SKM-1 (cell line): ENCODE measurements around the gene SLC8A2.
"Not testable (repeated sequence)": the region's sequence is repeated elsewhere in the genome, so short reads cannot be mapped to it uniquely, and the experiment has no call there.

Experiments used
- DNase-seq: peaks from one replicate; lab custom pipeline; 2025; ENCODE audit not compliant: unreplicated experiment; lab: John Stamatoyannopoulos, UW

Gene SLC8A2

GRCh38 chr19:47383890-47384289 is 87.8 kb downstream of the SLC8A2 start:
- not testable (repeated sequence) for DNase-seq

- DNase-seq: no peak
Observed at GRCh38 chr19:47381653-47382279, 89.9 kb downstream of the SLC8A2 start.

- no peak for DNase-seq
Observed at GRCh38 chr19:47381121-47381520, 90.6 kb downstream of the SLC8A2 start.

GRCh38 chr19:47380559-47380958 is 91.1 kb downstream of the SLC8A2 start:
- no peak for DNase-seq

GRCh38 chr19:47379381-47379938 is 92.2 kb downstream of the SLC8A2 start:
- no peak for DNase-seq

DNA sequence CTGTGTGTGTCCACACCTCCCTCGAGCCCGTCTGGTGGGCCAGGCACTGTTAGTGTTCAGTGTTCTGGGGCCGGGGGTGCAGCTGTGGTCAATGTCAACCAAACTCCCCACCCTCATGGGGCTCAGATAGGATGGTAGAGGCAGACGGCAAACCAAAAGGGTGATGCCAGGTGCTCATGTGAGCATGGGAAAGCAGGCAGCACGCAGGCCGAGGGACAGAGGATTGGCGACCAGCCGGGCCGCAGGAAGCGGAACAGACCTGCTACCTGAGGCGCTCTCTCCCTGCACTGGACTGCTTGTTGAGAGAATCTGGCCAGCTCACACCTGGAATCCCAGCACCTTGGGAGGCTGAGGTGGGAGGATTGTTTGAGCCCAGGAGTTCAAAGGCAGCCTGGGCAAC is 93.4 kb downstream of the SLC8A2 start:
- DNase-seq: no peak
